Measurements from ENCODE around the gene ATP11C.

DNA sequence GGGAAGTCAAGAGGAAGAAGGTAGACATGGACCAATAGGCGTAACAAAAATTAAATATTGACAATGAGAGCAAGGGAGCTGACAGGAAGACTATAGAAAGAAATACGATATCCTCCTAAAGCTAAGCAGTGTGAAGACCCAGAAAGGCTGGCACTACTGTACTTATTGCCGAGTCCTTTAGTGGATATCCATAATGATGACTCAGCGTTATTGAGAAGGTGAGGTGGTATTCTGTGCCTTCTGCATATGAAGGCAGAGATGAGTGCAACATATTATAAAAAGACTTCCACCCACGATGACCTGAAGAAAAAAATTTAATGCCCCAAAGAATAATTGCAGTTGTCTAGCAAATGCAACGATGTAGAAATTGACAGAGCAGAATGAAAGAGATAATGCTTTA lies 211.9 kb downstream of the ATP11C start:
- TF ChIP-seq TAF1 (IDR thresholded peaks at IDR 0.05; ENCODE audit: borderline replicate concordance, insufficient read depth, low read length), result no peak
- TF ChIP-seq SIN3A (IDR thresholded peaks at IDR 0.05; ENCODE audit: borderline replicate concordance, insufficient read depth, low read length), result no peak
- TF ChIP-seq, protein P1, sequence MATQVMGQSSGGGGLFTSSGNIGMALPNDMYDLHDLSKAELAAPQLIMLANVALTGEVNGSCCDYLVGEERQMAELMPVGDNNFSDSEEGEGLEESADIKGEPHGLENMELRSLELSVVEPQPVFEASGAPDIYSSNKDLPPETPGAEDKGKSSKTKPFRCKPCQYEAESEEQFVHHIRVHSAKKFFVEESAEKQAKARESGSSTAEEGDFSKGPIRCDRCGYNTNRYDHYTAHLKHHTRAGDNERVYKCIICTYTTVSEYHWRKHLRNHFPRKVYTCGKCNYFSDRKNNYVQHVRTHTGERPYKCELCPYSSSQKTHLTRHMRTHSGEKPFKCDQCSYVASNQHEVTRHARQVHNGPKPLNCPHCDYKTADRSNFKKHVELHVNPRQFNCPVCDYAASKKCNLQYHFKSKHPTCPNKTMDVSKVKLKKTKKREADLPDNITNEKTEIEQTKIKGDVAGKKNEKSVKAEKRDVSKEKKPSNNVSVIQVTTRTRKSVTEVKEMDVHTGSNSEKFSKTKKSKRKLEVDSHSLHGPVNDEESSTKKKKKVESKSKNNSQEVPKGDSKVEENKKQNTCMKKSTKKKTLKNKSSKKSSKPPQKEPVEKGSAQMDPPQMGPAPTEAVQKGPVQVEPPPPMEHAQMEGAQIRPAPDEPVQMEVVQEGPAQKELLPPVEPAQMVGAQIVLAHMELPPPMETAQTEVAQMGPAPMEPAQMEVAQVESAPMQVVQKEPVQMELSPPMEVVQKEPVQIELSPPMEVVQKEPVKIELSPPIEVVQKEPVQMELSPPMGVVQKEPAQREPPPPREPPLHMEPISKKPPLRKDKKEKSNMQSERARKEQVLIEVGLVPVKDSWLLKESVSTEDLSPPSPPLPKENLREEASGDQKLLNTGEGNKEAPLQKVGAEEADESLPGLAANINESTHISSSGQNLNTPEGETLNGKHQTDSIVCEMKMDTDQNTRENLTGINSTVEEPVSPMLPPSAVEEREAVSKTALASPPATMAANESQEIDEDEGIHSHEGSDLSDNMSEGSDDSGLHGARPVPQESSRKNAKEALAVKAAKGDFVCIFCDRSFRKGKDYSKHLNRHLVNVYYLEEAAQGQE (IDR thresholded peaks at IDR 0.05; ENCODE audit: insufficient read depth in 1 of 2, low read depth in 2 of 2, low read length in 2 of 2), result no peak
